SH-SY5Y (cell line): Measurements from ENCODE around the gene PPDPF.

ENCODE experiments used
- GATA2 ChIP-seq: IDR thresholded peaks from 2 replicates; pipeline ENCODE4 v1.6.1; 2011; ENCODE audit warnings: mild to moderate bottlenecking, low read depth, low read length
- GATA3 ChIP-seq: IDR thresholded peaks from 2 replicates; pipeline ENCODE4 v1.6.1; 2011; ENCODE audit warnings: low read depth, mild to moderate bottlenecking, low read length, moderate library complexity

- TF ChIP-seq GATA2: no peak
- TF ChIP-seq GATA3: no peak
These were observed 30.5 kb downstream of the PPDPF start for GRCh38 chr20:63551068-63551467.
